HCT116 (cell line): Measurements from ENCODE around the gene PFKM. TPM values are rescaled to one million over a fixed set of nuclear protein-coding genes. Genes with fewer than 3 reads are reported as not detected.

ENCODE experiments used
- ATAC-seq: fragments of 200-7000 bp; cut with Tn5 transposase; 2 replicates; pipeline ENCODE4 v1.9.1; 2020; ENCODE audit warnings: mild to moderate bottlenecking, moderate library complexity
- BruUV-seq: library from RNA; stranded (reverse); fragments of 400-500 nt; replicated peaks from 2 replicates; lab custom pipeline; 2021; lab: Mats Ljungman, UMichigan
- CTCF ChIA-PET: fragments of 300-600 bp; sonication (Branson Sonifier 250); formaldehyde crosslinking; loops from one replicate; lab custom pipeline; 2021; ENCODE audit warnings: antibody characterized with exemption; lab: Charles Lee
- POLR2A ChIA-PET: fragments of 300-600, 350-600 bp; sonication (Branson Sonifier 250); formaldehyde crosslinking; loops from one replicate; lab custom pipeline; 2021; ENCODE audit warnings: antibody characterized with exemption; lab: Charles Lee
- RAD21 ChIA-PET, 2 experiments: fragments of 300-600 bp; sonication (Branson Sonifier 250); formaldehyde crosslinking; loops; one replicate each; lab custom pipeline; 2023; ENCODE audit warnings: low total read pairs in 2 of 2; ENCODE audit not compliant: uncharacterized antibody in 2 of 2, unreplicated experiment in 2 of 2, low non-redundant PET in 1 of 2; lab: Charles Lee
- DNase-seq: peaks from one replicate; pipeline ENCODE4 v3.0.0-alpha.2; 2010; ENCODE audit warnings: low read depth, low spot score
- H2AFZ ChIP-seq: fragments of 200-600 bp; shearing (Covaris generic), sonication (generic); 2 replicates; pipeline ENCODE4 v1.6.1; 2017; ENCODE audit warnings: low read depth, mixed run types, mixed read lengths, antibody characterized with exemption, low read length; ENCODE audit not compliant: poor library complexity, severe bottlenecking
- H3K27ac ChIP-seq: 2 replicates; pipeline ENCODE4 v1.5.1; 2012; ENCODE audit warnings: low read depth, low read length
- H3K27me3 ChIP-seq: fragments of 200-600 bp; sonication (generic); 2 replicates; pipeline ENCODE4 v1.6.1; 2016; ENCODE audit warnings: mixed run types, low read length, mixed read lengths; ENCODE audit not compliant: insufficient read depth
- H3K36me3 ChIP-seq, 2 experiments: fragments of 200-500 bp in 1 of 2; fragments of 200-600 bp in 1 of 2; sonication (Bioruptor generic) in 1 of 2; sonication (generic) in 1 of 2; 2 replicates each; pipeline versions ENCODE4 v1.5.1 to v1.6.1; 2014 to 2016; ENCODE audit warnings: low read length in 2 of 2, inconsistent platforms in 1 of 2, mixed read lengths in 1 of 2, mixed run types in 1 of 2; ENCODE audit not compliant: insufficient read depth in 2 of 2, control insufficient read depth in 1 of 2
- H3K4me1 ChIP-seq, 2 experiments: fragments of 200-600 bp in 1 of 2; sonication (generic) in 1 of 2; 2 replicates each; pipeline versions ENCODE4 v1.5.1 to v1.6.1; 2012 to 2017; ENCODE audit warnings: low read length in 2 of 2, inconsistent platforms in 1 of 2, mild to moderate bottlenecking in 1 of 2, mixed read lengths in 1 of 2, mixed run types in 1 of 2, moderate library complexity in 1 of 2; ENCODE audit not compliant: insufficient read depth in 2 of 2, control insufficient read depth in 1 of 2
- H3K4me2 ChIP-seq: fragments of 200-600 bp; sonication (generic); 2 replicates; pipeline ENCODE4 v1.6.1; 2017; ENCODE audit warnings: mixed run types, low read length, mixed read lengths
- H3K4me3 ChIP-seq, 2 experiments: fragments of 200-600 bp in 1 of 2; sonication (generic) in 1 of 2; replicated peaks in 1 of 2; 2 replicates each; pipeline ENCODE4 v1.5.1; 2011 to 2016; ENCODE audit warnings: low read length in 2 of 2, control low read depth in 1 of 2, low read depth in 1 of 2, mild to moderate bottlenecking in 1 of 2, mixed read lengths in 1 of 2, mixed run types in 1 of 2
- H3K79me2 ChIP-seq: fragments of 200-600 bp; sonication (generic); 2 replicates; pipeline ENCODE4 v1.6.1; 2017; ENCODE audit warnings: mild to moderate bottlenecking, mixed run types, low read length, moderate library complexity, mixed read lengths; ENCODE audit not compliant: insufficient read depth
- H3K9ac ChIP-seq: fragments of 200-600 bp; sonication (generic); 2 replicates; pipeline ENCODE4 v1.6.1; 2016; ENCODE audit warnings: low read length, mixed read lengths
- H3K9me2 ChIP-seq: fragments of 200-600 bp; sonication (generic), shearing (Covaris generic); 2 replicates; pipeline ENCODE4 v1.6.1; 2017; ENCODE audit warnings: mixed run types, mild to moderate bottlenecking, moderate library complexity; ENCODE audit not compliant: insufficient read depth
- H3K9me3 ChIP-seq, 2 experiments: fragments of 200-500 bp in 1 of 2; fragments of 200-600 bp in 1 of 2; sonication (Bioruptor generic) in 1 of 2; sonication (generic) in 1 of 2; 2 replicates each; pipeline ENCODE4 v1.6.1; 2014 to 2017; ENCODE audit warnings: low read length in 2 of 2, mixed read lengths in 2 of 2, inconsistent platforms in 1 of 2, low read depth in 1 of 2, mild to moderate bottlenecking in 1 of 2, mixed run types in 1 of 2, moderate library complexity in 1 of 2; ENCODE audit not compliant: control insufficient read depth in 1 of 2, insufficient read depth in 1 of 2
- H4K20me1 ChIP-seq: fragments of 200-600 bp; sonication (generic), shearing (Covaris generic); 2 replicates; pipeline ENCODE4 v1.6.1; 2017; ENCODE audit warnings: mixed run types, mild to moderate bottlenecking, moderate library complexity; ENCODE audit not compliant: insufficient read depth
- CEBPB ChIP-seq: IDR thresholded peaks from 2 replicates; pipeline ENCODE4 v1.6.1; 2012; ENCODE audit warnings: low read depth
- EGR1 ChIP-seq: IDR thresholded peaks from 2 replicates; pipeline ENCODE4 v1.6.1; 2012; ENCODE audit warnings: low read depth
- ELF1 ChIP-seq: IDR thresholded peaks from 2 replicates; pipeline ENCODE4 v1.6.1; 2012; ENCODE audit warnings: low read depth, borderline replicate concordance
- EZH2 ChIP-seq: fragments of 200-600 bp; sonication (generic); IDR thresholded peaks from 2 replicates; pipeline ENCODE4 v1.6.1; 2017; ENCODE audit warnings: antibody characterized with exemption, mixed run types
- FOSL1 ChIP-seq: IDR thresholded peaks from 2 replicates; pipeline ENCODE4 v1.6.1; 2012; ENCODE audit warnings: low read depth
- JUND ChIP-seq: IDR thresholded peaks from 2 replicates; pipeline ENCODE4 v1.6.1; 2012
- POLR2A ChIP-seq: IDR thresholded peaks from 2 replicates; pipeline ENCODE4 v1.7.0; 2011; ENCODE audit warnings: borderline replicate concordance; ENCODE audit not compliant: insufficient read depth, insufficient read length; ENCODE audit errors: extremely low read depth
- POLR2AphosphoS5 ChIP-seq: IDR thresholded peaks from 2 replicates; pipeline ENCODE4 v1.6.1; 2011; ENCODE audit warnings: mild to moderate bottlenecking, low read depth, low read length, moderate library complexity
- RAD21 ChIP-seq: IDR thresholded peaks from 2 replicates; pipeline ENCODE4 v1.6.1; 2012; ENCODE audit warnings: low read depth, mild to moderate bottlenecking
- SP1 ChIP-seq: IDR thresholded peaks from 2 replicates; pipeline ENCODE4 v1.6.1; 2012; ENCODE audit warnings: low read depth
- SRF ChIP-seq: IDR thresholded peaks from 2 replicates; pipeline ENCODE4 v1.6.1; 2012; ENCODE audit warnings: low read depth
- YY1 ChIP-seq: IDR thresholded peaks from 2 replicates; pipeline ENCODE4 v1.6.1; 2011; ENCODE audit warnings: low read length, low read depth, moderate library complexity, mild to moderate bottlenecking; ENCODE audit not compliant: insufficient replicate concordance; ENCODE audit errors: extremely low read depth
- ZBTB33 ChIP-seq: IDR thresholded peaks from 2 replicates; pipeline ENCODE4 v1.6.1; 2011; ENCODE audit warnings: mild to moderate bottlenecking, low read length, moderate library complexity; ENCODE audit not compliant: insufficient replicate concordance; ENCODE audit errors: extremely low read depth
- ZNF274 ChIP-seq: fragments of 200-500 bp; sonication (Bioruptor generic); IDR thresholded peaks from 2 replicates; pipeline ENCODE4 v1.6.1; 2014; ENCODE audit warnings: mild to moderate bottlenecking, low read depth, low read length, inconsistent platforms
- intact Hi-C: fragments of 100-400 bp; cut with micrococcal nuclease; formaldehyde crosslinking; loops from 2 replicates; pipeline ENCODE4 v1.10.0; 2022
- total RNA-seq: library from RNA; stranded (reverse); gene quantifications from one replicate; pipeline ENCODE4 v1.2.1, GENCODE V29; 2021; ENCODE audit not compliant: unreplicated experiment
- TF ChIP-seq, protein P1 (sequence below), 3 experiments: fragments of 200-600 bp in 1 of 3; sonication (generic) in 1 of 3; IDR thresholded peaks in 2 of 3; conservative IDR thresholded peaks in 1 of 3; 2 replicates each; pipeline ENCODE4 v1.5.1; 2012 to 2017; ENCODE audit warnings: low read depth in 2 of 3, low read length in 2 of 3, antibody characterized with exemption in 1 of 3, borderline replicate concordance in 1 of 3, control low read depth in 1 of 3, mild to moderate bottlenecking in 1 of 3, mixed read lengths in 1 of 3, mixed run types in 1 of 3, moderate library complexity in 1 of 3; ENCODE audit not compliant: insufficient read depth in 1 of 3
- TF ChIP-seq, protein P2 (sequence below): IDR thresholded peaks from 2 replicates; pipeline ENCODE4 v1.6.1; 2012
- TF ChIP-seq, protein P3 (sequence below): IDR thresholded peaks from 2 replicates; pipeline ENCODE4 v1.6.1; 2012; ENCODE audit warnings: low read depth

PFKM gene
- total RNA-seq, 1 experiment from 2014 or later: 144 TPM

GRCh38 chr12:48084066-48084465, 35.1 kb upstream of the PFKM start:
- BruUV-seq: no TSS peak
- Histone ChIP-seq H3K9me3 (no peaks in the 10 kb centered on the region), H3K4me1 (no peaks in the 10 kb centered on the region), H3K9me2 (no peaks in the 10 kb centered on the region), H3K4me3 (no peak overlapping the region), H3K27me3 (no peaks in the 10 kb centered on the region), H4K20me1 (no peaks in the 10 kb centered on the region), H3K4me2 (no peak overlapping the region), H3K27ac (no peak overlapping the region), H2AFZ (no peak overlapping the region), H3K9ac (no peak overlapping the region), H3K79me2 (no peaks in the 10 kb centered on the region), H3K36me3 (peaks cover 28 to 30% of the 10 kb centered on the region in 2 experiments; a peak in 3 of 4 replicates)
- intact Hi-C loops: loop anchor here (1.0 kb wide), 2 partner anchors 81 to 534 kb away; no protein-coding TSS in a partner anchor
- no peak for TF ChIP-seq ELF1
- no peak for TF ChIP-seq EZH2
- no peak for TF ChIP-seq ZNF274
- peak; percentile 46 for TF ChIP-seq RAD21
- TF ChIP-seq, protein P1, sequence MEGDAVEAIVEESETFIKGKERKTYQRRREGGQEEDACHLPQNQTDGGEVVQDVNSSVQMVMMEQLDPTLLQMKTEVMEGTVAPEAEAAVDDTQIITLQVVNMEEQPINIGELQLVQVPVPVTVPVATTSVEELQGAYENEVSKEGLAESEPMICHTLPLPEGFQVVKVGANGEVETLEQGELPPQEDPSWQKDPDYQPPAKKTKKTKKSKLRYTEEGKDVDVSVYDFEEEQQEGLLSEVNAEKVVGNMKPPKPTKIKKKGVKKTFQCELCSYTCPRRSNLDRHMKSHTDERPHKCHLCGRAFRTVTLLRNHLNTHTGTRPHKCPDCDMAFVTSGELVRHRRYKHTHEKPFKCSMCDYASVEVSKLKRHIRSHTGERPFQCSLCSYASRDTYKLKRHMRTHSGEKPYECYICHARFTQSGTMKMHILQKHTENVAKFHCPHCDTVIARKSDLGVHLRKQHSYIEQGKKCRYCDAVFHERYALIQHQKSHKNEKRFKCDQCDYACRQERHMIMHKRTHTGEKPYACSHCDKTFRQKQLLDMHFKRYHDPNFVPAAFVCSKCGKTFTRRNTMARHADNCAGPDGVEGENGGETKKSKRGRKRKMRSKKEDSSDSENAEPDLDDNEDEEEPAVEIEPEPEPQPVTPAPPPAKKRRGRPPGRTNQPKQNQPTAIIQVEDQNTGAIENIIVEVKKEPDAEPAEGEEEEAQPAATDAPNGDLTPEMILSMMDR (IDR thresholded peaks at IDR 0.05 in 2 of 3, conservative IDR thresholded peaks at IDR 0.05 in 1 of 3; ENCODE audit: borderline replicate concordance in 1 of 3, insufficient read depth in 1 of 3, low read depth in 2 of 3, low read length in 2 of 3): peak in 2 of 3 experiments; percentile 34 to 42; a peak in 2 of 6 replicates
- TF ChIP-seq, protein P2, sequence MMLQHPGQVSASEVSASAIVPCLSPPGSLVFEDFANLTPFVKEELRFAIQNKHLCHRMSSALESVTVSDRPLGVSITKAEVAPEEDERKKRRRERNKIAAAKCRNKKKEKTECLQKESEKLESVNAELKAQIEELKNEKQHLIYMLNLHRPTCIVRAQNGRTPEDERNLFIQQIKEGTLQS: no peak
- TF ChIP-seq FOSL1: no peak
- TF ChIP-seq JUND: no peak
- TF ChIP-seq SRF: no peak
- TF ChIP-seq, protein P3, sequence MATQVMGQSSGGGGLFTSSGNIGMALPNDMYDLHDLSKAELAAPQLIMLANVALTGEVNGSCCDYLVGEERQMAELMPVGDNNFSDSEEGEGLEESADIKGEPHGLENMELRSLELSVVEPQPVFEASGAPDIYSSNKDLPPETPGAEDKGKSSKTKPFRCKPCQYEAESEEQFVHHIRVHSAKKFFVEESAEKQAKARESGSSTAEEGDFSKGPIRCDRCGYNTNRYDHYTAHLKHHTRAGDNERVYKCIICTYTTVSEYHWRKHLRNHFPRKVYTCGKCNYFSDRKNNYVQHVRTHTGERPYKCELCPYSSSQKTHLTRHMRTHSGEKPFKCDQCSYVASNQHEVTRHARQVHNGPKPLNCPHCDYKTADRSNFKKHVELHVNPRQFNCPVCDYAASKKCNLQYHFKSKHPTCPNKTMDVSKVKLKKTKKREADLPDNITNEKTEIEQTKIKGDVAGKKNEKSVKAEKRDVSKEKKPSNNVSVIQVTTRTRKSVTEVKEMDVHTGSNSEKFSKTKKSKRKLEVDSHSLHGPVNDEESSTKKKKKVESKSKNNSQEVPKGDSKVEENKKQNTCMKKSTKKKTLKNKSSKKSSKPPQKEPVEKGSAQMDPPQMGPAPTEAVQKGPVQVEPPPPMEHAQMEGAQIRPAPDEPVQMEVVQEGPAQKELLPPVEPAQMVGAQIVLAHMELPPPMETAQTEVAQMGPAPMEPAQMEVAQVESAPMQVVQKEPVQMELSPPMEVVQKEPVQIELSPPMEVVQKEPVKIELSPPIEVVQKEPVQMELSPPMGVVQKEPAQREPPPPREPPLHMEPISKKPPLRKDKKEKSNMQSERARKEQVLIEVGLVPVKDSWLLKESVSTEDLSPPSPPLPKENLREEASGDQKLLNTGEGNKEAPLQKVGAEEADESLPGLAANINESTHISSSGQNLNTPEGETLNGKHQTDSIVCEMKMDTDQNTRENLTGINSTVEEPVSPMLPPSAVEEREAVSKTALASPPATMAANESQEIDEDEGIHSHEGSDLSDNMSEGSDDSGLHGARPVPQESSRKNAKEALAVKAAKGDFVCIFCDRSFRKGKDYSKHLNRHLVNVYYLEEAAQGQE: no peak
- no peak for TF ChIP-seq CEBPB
- TF ChIP-seq POLR2A: no peak
- no peak for TF ChIP-seq POLR2AphosphoS5
- TF ChIP-seq YY1: no peak
- no peak for TF ChIP-seq ZBTB33
- no peak for TF ChIP-seq EGR1
- TF ChIP-seq SP1: no peak
- DNase-seq (no peak), ATAC-seq (no peak)
- POLR2A ChIA-PET: no interaction called here
- RAD21 ChIA-PET: interaction anchor here in 1 of 2 experiments (0.7 kb wide), 1 partner anchor 103 kb away, joined by 3 read pairs; no protein-coding TSS in a partner anchor
- CTCF ChIA-PET: interaction anchor here (0.9 to 1.5 kb wide), 3 partner anchors 81 to 371 kb away, joined by 4 to 6 read pairs (median 5); no protein-coding TSS in a partner anchor
